GM19463 (cell line): ENCODE results near the gene IDUA.
"Not testable (repeated sequence)": the region's sequence is repeated elsewhere in the genome, so short reads cannot be mapped to it uniquely, and the experiment has no call there.

Source experiments
- ATAC-seq: cut with Tn5 transposase; IDR thresholded peaks from one replicate; pipeline ENCODE4 v1.9.1; 2021; ENCODE audit warnings: mild to moderate bottlenecking, moderate library complexity; ENCODE audit not compliant: unreplicated experiment

IDUA gene

DNA sequence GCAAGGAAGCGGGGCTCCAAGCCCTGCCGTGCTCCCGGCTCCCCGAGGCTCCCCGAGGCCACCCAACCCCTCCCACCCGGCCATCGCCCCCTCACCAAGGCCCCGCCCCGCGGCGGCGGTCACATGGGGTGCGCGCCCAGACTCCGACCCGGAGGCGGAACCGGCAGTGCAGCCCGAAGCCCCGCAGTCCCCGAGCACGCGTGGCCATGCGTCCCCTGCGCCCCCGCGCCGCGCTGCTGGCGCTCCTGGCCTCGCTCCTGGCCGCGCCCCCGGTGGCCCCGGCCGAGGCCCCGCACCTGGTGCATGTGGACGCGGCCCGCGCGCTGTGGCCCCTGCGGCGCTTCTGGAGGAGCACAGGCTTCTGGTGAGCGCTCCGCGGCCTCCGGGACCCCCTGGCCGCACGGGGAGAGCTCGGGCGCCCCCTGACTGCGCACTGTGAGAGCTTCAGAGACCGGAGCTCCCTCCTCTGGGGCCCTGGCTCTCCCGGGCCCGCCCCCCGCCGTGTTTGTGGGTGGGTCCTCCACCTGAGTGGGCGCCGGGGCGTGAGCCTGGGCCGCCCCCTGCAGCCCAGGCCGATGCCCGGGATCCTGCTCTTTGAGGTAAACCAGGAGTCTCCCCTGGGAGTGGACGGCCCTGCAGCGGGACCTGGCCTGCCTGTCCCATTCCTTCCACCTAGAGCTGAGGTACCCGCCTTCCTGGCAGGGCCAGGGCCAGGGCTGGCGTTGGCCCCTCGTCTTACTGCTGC lies at the start of gene IDUA:
Gene IDUA, plus strand, starts transcription at position 166 of the 745 bp plus-strand sequence. Its CDS starts 41 bp downstream, at position 207.
- ATAC-seq: peak; percentile 80

DNA sequence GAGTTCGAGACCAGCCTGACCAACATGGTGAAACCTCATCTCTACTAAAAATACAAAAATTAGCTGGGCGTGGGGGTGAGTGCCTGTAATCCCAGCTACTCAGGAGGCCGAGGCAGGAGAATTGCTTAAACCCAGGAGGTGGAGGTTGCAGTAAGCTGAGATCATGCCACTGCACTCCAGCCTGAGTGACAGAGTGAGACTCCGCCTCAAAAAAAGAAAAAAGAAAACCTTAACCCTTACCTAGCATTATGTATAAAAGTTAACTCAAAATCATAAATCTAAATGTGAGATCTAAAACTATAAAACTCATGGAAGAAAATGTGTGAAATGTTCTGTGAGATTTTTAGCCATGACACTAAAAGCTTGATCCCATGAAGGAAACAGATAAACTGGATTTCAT lies 47.3 kb upstream of the IDUA start:
- not testable (repeated sequence) for ATAC-seq

- ATAC-seq: no peak
Observed at GRCh38 chr4:945274-946102, 41.4 kb upstream of the IDUA start.

DNA sequence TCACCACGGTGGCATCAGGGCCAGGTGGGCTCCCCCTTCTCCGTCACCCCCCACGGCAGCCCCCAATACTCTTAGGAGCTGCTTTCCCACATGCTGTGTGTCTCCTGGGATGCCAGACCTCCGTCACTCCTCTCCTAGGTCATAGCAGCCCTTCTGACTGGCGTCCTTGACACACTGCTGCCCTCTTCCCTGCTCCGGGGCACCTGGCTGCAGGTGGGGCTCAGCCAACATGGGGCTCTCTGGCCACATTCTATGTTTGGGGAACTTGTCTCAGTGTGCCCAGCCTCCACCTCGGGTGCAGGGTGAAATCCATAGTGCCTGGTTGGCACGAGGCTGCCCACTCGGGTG lies 40.8 kb upstream of the IDUA start:
- no peak for ATAC-seq

GRCh38 chr4:946517-947471 lies 40.0 kb upstream of the IDUA start:
- ATAC-seq: no peak

DNA sequence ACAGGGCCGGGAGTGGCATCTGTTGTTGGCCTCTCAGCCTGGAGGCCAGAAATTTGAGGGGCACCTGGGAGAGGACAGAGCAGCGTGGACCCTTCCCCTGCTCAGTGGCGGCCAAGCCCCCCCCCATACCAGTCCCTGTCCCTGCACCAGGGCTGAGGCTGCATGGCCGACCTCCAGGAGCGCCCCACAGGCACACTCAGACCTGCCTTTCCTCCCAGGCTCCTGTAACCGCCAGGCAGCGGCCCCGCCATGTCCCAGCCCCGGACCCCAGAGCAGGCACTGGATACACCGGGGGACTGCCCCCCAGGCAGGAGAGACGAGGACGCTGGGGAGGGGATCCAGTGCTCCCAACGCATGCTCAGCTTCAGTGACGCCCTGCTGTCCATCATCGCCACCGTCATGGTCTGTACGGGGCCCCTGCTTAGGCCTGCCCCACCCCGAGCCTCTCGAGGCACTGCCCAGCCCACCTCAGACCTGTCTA lies 39.3 kb upstream of the IDUA start:
- ATAC-seq: no peak

- no peak for ATAC-seq
Observed at GRCh38 chr4:948101-948935, 38.5 kb upstream of the IDUA start.

GRCh38 chr4:948936-949300 lies 37.9 kb upstream of the IDUA start:
- no peak for ATAC-seq

GRCh38 chr4:949656-950055 lies 37.2 kb upstream of the IDUA start:
- ATAC-seq: no peak

DNA sequence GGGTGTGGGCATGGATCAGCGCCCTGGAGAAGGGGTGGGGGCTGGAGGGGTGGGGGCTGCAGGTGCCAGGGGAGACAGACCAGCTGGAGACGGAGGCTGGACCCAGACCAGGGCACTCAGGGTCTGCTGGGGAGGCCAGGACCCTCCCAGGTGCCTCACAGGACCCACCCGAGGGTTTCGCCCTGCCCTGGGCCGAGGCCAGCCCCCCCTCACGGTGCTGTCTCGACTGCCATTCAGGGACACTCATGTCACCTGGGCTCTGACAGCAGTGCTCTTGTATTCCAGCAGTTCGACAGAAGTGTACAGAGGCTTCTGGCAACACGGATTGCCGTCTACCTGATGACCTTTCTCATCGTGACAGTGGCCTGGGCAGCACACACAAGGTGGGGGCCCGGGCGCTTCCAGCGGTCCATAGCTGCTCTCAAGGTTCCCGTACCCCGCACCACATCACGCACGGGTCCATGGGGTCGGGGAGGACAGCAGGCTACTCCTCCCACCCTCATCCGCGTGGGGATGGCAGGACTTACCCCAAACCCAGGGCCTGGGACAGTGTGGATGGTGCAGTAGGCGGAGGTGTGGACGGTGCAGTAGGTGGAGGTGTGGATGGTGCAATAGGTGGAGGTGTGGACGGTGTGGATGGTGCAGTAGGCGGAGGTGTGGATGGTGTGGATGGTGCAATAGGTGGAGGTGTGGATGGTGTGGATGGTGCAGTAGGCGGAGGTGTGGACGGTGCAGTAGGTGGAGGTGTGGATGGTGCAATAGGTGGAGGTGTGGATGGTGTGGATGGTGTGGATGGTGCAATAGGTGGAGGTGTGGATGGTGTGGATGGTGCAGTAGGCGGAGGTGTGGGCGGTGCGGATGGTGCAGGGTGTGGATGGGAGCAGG lies 36.5 kb upstream of the IDUA start:
- ATAC-seq: no peak

DNA sequence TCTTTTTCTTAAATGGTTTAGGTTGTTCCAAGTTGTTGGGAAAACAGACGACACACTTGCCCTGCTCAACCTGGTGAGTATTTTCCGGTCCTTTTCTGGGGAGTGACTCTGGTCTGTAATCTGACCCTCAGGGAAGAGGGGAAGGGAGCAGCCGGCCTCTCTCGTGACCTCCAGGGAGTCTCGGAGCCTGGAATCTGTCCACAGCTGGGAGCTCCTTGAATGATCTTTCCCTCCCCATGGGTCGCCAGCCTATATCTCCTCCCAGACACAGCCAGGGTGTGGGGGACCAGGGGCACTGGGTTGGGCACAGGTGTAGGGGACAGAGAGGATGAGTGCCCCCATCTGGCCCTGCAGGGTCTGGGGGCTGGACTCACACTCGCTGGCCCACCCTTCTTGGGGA lies 35.7 kb upstream of the IDUA start:
- no peak for ATAC-seq

- no peak for ATAC-seq
Observed at GRCh38 chr4:951594-952468, 35.0 kb upstream of the IDUA start.

DNA sequence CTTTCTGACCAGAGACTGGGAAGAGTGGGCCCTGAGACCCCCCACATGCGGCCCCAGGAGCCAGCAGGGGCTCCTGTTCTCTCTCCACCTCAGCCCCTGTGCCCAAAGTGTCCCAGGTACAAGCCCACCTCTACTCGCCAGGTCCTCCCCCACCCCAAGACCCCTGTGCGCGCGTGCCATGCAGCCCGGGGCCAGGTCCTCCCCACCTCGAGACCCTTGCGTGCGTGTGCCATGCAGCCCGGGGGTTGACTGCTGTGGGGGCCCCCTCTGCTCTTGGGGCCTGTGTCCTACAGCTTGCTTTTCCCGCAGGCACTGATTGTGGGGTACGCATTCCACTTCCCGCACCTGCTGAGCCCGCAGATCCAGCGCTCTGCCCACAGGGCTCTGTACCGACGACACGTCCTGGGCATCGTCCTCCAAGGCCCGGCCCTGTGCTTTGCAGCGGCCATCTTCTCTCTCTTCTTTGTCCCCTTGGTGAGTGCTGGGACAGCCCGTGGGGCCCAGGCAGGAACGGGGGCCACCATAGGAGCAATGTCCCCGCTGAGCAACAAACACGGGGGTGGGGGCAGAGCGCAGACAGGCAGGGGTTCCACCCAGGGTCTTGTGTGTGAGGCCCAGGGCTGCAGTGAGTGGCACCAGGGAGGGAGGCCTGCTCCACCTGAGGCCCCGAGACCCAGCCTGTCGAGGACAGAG lies 33.8 kb upstream of the IDUA start:
- no peak for ATAC-seq

GRCh38 chr4:953574-953915 lies 33.3 kb upstream of the IDUA start:
- no peak for ATAC-seq

GRCh38 chr4:954211-955020 lies 32.4 kb upstream of the IDUA start:
- ATAC-seq: no peak

DNA sequence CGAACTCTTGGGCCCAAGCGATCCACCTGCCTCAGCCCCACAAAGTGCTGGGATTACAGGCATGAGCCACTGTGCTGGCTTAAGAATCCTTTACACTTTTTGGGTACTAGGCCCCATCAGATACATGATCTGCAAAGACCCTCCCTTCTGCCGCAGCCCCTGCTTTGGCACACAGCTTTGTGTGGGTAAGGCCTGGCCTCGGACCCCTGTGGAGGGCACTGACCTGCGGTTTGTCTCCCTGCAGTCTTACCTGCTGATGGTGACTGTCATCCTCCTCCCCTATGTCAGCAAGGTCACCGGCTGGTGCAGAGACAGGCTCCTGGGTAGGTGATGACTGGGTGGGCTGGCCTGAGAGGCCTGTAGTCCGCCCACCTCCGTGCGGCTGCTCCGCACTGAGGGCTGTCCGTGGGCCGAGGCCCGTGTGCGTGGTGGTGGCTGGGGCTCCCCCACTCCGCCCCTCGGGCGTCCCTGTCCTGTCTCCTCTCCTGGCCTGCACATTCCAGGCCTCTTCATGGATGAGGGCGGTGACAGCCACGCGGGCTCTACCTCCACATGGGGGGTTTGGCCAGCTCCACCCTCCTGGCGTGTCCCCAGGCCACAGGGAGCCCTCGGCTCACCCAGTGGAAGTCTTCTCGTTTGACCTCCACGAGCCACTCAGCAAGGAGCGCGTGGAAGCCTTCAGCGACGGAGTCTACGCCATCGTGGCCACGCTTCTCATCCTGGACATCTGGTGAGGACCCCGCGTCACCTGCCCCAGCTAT lies 31.5 kb upstream of the IDUA start:
- ATAC-seq: no peak
